ENCODE results near the gene SYCP1.
"Not testable (repeated sequence)": the region's sequence is repeated elsewhere in the genome, so short reads cannot be mapped to it uniquely, and the experiment has no call there.

Gene SYCP1

DNA sequence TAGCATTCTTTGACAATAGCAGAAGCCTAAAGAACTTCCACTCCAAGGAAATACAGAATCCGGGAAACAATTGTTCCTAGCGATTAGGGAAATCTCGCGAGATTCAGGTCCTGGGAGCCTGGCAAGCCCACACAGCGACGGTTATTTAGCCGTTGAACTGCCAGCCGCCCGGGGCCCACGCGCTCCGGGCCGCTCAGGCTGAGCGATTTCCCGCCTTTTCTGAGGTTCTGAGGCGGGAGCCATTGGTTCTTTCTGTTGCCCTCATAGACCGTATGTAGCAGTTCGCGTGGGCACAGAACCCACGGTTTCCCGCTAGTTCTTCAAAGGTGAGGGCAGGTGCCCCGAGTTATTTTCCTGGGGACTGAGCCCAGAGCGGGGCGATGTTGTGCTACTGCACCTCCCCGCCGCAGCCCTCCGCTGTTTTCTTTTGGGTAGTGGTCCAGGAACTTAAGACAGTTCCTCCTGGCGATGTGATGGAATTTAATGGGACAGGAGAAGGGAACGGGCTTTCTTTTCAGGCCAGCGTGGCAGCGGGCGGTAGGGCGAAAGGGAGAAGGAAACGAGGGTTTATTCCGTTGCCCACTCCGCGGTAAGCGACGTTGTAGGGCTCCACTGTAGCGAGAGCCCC is at the start of gene SYCP1:
SYCP1 (plus strand) TSS at position 171 of the 628 bp plus-strand sequence. CDS start 602 bp downstream, outside the sequence.
- DNase-seq (ENCODE audit: low read depth) = no peak

GRCh38 chr1:114819869-114820268 is 34.8 kb upstream of the SYCP1 start:
- DNase-seq (ENCODE audit: low read depth) = no peak

DNA sequence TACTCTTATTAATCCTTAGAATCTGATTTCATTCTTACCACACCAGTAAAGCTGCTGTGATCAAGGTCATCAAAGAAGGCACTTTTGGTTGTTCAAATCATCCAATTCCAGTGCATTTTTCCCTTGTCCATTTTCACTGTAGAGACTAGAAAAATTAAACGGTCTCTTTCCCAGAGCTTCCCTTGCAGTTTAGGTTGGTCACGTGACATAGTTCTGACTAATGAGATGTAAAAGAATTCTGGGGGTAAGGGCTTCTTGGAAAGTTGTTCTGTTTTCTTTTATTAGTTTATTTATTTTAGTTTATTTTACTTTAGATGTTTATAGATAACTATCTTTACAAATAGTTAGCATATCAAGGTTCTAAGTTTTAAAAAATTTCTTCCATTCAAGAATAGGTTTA is 34.3 kb upstream of the SYCP1 start:
- DNase-seq (ENCODE audit: low read depth) = no peak

GRCh38 chr1:114821978-114822377 is 32.7 kb upstream of the SYCP1 start:
- DNase-seq (ENCODE audit: low read depth) = no peak

DNA sequence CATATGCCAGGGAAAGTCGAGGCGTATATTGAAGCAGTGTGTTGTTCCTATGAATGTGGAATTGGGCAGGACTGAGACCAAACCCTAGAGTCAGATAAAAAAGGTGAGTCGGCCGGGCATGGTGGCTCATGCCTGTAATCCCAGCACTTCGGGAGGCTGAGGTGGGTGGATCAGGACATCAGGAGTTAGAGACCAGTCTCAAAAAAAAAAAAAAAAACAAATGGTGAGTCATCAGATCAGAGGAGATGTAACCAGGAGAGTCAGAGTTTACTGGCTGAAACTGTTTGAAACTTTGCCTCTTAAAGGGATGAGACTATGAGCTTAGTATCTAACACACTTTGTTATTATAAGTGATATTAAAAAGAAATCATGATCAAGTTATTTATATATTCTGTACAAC is 26.4 kb upstream of the SYCP1 start:
- no peak for DNase-seq (ENCODE audit: low read depth)

DNA sequence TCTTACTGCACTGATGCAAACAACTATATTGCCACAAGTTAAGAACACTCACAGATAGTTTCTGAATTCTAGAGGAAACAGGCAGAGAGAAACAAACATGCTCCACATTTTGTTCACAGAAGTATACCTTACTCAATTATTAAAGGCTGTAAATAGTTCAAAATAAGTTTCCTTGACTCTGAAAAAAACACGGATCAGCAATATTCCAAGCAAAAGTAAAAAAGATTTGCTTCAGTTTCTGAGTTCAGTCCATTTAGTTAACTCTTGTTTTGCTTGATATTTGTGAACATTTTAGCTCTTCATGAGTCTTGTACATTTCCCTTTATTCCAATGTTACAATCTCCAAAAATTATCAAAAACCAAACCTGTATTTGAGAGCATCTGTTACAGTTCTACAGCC is 24.6 kb upstream of the SYCP1 start:
- not testable (repeated sequence) for DNase-seq (ENCODE audit: low read depth)

GRCh38 chr1:114831276-114831994 is 23.2 kb upstream of the SYCP1 start:
- DNase-seq (ENCODE audit: low read depth) = no peak

- DNase-seq (ENCODE audit: low read depth) = no peak
Observed at GRCh38 chr1:114832057-114832456, 22.6 kb upstream of the SYCP1 start.

DNA sequence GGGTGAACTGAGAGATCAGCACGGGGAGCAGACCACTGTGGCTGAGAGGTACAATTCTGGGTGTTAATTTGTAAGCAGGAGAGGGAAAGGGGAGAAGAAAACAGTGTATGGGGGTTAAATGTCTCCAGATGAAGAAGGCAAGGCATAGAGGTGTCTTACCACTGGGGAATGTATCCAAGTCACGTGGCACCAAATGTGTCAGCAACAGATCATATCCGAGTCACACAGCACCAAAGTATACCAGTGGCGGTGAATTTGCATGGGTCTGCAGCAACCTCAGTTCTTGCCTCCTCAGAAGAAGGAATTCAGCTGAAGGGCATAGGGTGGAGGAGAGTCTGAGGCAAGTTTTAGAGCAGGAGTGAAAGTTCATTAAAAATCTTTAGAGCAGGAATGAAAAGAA is 21.2 kb upstream of the SYCP1 start:
- DNase-seq (ENCODE audit: low read depth) = peak; percentile 19

- no peak for DNase-seq (ENCODE audit: low read depth)
Observed at GRCh38 chr1:114844270-114844669, 10.4 kb upstream of the SYCP1 start.

DNA sequence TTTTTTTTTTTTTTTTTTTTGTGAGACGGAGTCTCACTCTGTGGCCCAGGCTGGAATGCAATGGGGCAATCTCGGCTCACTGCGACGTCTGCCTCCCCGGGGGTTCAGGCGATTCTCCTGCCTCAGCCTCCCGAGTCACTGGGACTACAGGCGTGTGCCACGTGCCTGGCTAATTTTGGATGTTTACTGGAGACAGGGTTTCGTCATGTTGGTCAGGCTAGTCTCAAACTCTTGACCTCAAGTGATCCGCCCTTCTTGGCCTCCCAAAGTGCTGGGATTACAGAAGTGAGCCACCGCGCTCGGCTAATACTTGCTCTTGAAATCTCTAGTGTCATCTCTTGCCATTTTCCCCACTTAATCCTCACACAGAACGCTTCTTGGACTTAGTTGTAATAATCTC is 1.1 kb upstream of the SYCP1 start:
- DNase-seq (ENCODE audit: low read depth) = no peak

DNA sequence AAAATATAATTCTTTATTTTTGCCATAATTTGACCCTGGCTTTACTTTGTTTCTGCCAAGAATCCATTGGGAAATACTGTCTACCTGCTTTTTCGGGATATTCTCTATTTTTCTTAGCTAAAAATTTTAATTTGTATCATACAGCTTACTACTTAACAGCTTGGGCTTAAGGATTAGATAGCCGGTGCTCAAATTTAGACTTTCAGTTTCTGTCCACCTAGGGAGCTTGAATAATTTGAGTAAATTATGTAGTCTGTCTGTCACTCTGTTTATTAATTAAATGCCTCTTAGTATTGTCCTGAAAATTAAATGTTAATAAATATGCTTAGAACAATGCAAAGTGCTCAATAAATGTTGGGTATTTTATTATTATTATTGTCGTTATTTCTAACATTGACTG is 6.7 kb downstream of the SYCP1 start:
- DNase-seq (ENCODE audit: low read depth) = no peak

GRCh38 chr1:114892194-114892918 is 37.7 kb downstream of the SYCP1 start:
- no peak for DNase-seq (ENCODE audit: low read depth)

DNA sequence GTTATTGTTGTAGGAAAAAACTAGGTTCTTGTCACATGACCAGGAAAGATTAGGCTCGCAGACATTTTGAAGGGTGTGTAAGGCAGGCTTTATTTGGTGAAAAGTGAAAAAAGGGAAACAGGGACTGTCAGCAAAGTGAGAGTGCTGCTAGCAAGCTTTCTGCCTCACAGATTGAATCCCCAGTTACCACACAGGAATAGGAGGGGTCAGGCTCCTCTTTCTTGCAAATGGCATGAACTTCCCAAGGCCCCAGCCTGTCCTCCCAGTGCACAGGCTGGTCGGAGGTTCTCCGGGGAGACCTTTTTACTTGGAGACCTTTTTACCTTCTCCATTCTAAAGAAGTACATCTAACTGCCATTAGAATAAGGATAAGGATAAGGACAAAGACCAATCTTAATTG is 42.1 kb downstream of the SYCP1 start:
- no peak for DNase-seq (ENCODE audit: low read depth)

GRCh38 chr1:114901814-114902213 is 47.2 kb downstream of the SYCP1 start:
- no peak for DNase-seq (ENCODE audit: low read depth)

DNA sequence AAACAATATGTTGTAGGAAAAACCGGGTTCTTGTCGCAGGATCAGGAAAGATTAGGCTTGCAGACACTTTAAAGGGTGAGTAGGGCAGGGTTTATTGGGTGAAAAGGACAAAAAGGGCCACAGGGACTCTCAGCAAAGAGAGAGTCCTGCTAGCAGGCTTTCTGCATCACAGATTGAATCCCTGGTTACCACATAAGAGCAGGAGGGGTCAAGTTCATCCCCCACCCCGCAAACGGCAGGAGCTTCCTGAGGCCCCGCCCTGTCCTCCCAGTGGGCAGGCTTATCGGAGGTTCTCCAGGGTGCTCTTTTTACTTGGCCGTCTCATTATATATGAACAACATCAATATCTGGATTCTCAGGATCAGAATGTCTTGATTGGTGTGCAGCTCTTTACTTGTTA is 47.7 kb downstream of the SYCP1 start:
- no peak for DNase-seq (ENCODE audit: low read depth)

GRCh38 chr1:114903480-114903879 is 48.8 kb downstream of the SYCP1 start:
- DNase-seq (ENCODE audit: low read depth) = no peak

- DNase-seq (ENCODE audit: low read depth) = not testable (repeated sequence)
Observed at GRCh38 chr1:114915720-114916119, 61.1 kb downstream of the SYCP1 start.

- no peak for DNase-seq (ENCODE audit: low read depth)
Observed at GRCh38 chr1:114926607-114927006, 71.9 kb downstream of the SYCP1 start.

DNA sequence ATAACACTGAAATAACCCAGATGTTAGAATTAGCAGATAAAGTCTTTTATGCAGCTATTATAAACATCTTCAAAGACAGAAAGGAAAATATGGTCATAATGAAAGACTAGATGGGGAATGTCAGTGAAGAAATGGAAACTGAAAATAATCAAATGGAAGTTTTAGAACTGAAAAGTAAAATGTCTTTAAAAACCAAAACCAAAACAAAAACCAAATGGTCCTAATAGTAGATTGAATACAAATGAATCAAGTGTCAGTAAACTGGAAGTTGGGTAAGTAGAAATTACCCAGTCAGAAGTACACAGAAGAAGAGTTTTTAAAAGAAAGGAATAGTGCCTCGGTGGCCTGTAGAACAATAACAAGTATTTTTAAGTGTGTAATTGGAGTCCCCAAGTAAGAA is 72.7 kb downstream of the SYCP1 start:
- DNase-seq (ENCODE audit: low read depth) = no peak

DNA sequence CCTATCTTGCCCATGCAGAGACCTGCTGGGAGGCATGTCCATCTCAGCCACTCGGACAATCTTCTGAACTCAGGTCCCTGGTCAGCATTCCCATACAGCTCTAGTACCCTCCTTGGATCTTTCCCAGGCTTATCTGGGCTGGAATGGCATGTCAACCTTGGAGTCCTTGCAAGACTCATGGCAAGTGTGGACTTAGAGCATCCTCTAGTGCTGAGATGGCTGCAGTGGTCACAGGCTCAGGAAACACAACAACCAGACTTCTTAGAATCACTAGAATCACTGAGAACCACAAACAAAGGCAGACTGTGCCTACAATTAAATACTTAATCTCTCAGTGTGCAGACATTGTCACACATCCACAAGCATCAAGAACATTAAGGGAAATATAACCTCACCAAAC is 101.9 kb downstream of the SYCP1 start:
- DNase-seq (ENCODE audit: low read depth) = no peak

GRCh38 chr1:114959423-114959822 is 104.8 kb downstream of the SYCP1 start:
- DNase-seq (ENCODE audit: low read depth) = no peak

DNA sequence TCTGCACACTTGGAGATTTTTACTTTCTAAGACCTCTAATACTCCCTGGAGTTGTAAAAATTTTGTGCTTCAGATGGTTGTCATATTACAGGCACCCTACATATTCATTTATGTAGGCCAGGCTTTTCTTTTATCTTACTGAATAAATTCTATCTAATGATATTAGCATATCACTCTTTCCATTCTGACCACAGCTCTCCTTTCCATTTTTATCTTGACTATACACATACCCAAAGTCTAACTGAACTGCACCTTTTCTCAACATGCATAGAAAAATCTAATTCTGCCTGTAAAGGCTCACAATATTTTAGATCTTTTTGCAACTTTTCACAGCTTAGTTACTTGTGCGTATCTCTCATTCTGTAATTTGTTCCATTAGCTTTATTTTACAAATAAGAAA is 122.2 kb downstream of the SYCP1 start:
- no peak for DNase-seq (ENCODE audit: low read depth)
